K562 (cell line): ENCODE measurements around the gene APEX1.

ENCODE experiments used
- CGGBP1 ChIP-seq: fragments of 250-450 bp; sonication (Bioruptor Pico); IDR thresholded peaks from 2 replicates; pipeline ENCODE4 v1.9.0; 2021; ENCODE audit warnings: mild to moderate bottlenecking
- EZH2 ChIP-seq: IDR thresholded peaks from 2 replicates; pipeline ENCODE4 v1.6.1; 2012; ENCODE audit warnings: low read depth, mild to moderate bottlenecking, inconsistent platforms, low read length, borderline replicate concordance
- KLF10 ChIP-seq: fragments of 250-450 bp; sonication (Bioruptor Pico); IDR thresholded peaks from 2 replicates; pipeline ENCODE4 v1.6.1; 2021; ENCODE audit warnings: matching md5 sums
- SIN3B ChIP-seq: fragments of 450-650 bp; IDR thresholded peaks from 2 replicates; pipeline ENCODE4 v1.6.1; 2017; ENCODE audit warnings: low read depth, mild to moderate bottlenecking, moderate library complexity

GRCh38 chr14:20413744-20414082, 41.3 kb upstream of the APEX1 start:
- TF ChIP-seq KLF10 (CRISPR knock-in tag) = no peak
- no peak for TF ChIP-seq EZH2
- no peak for TF ChIP-seq SIN3B
- no peak for TF ChIP-seq CGGBP1 (CRISPR knock-in tag)
